H1 (cell line): ENCODE measurements around the gene PPP1CC. TPM values are rescaled to one million over a fixed set of nuclear protein-coding genes. Genes with fewer than 3 reads are reported as not detected.

Experiments used
- CTCF ChIA-PET: fragments of 300-600 bp; sonication (Branson Sonifier 250); formaldehyde crosslinking; loops from one replicate; lab custom pipeline; 2021; ENCODE audit not compliant: partially characterized antibody; lab: Charles Lee
- POLR2A ChIA-PET: fragments of 300-600 bp; sonication (Branson Sonifier 250); formaldehyde crosslinking; loops from one replicate; lab custom pipeline; 2021; ENCODE audit warnings: inconsistent platforms; ENCODE audit not compliant: partially characterized antibody; lab: Charles Lee
- DNase-seq, 2 experiments: peaks; one replicate each; pipeline versions ENCODE4 v3.0.0 to v3.0.0-alpha.2; 2010 to 2022; ENCODE audit warnings: low spot score in 2 of 2, low read depth in 1 of 2, mixed read lengths in 1 of 2
- FAIRE-seq: peaks from 2 replicates; lab custom pipeline; 2011; peaks lifted over from hg19 to GRCh38; lab: Jason Lieb, UNC
- H2AFZ ChIP-seq: 2 replicates; pipeline ENCODE4 v1.8.1; 2012; ENCODE audit warnings: low read length, inconsistent platforms
- H2AK5ac ChIP-seq: 2 replicates; pipeline ENCODE4 v1.6.1; 2013; ENCODE audit warnings: low read depth, low read length
- H2BK120ac ChIP-seq: replicated peaks from 2 replicates; pipeline ENCODE3; 2013; ENCODE audit warnings: low read depth, low read length, inconsistent platforms
- H2BK12ac ChIP-seq: 2 replicates; pipeline ENCODE4 v1.6.1; 2013; ENCODE audit warnings: low read depth, low read length
- H2BK15ac ChIP-seq: 2 replicates; pipeline ENCODE4 v1.6.1; 2013; ENCODE audit warnings: low read length
- H2BK20ac ChIP-seq: 2 replicates; pipeline ENCODE4 v1.6.1; 2013; ENCODE audit warnings: low read length
- H2BK5ac ChIP-seq: 2 replicates; pipeline ENCODE4 v1.6.1; 2013; ENCODE audit warnings: low read depth, low read length
- H3K14ac ChIP-seq: 2 replicates; pipeline ENCODE4 v1.6.1; 2013; ENCODE audit warnings: inconsistent platforms; ENCODE audit not compliant: insufficient read length
- H3K18ac ChIP-seq: 2 replicates; pipeline ENCODE4 v1.6.1; 2013; ENCODE audit warnings: low read length; ENCODE audit errors: extremely low read depth
- H3K23ac ChIP-seq: 2 replicates; pipeline ENCODE4 v1.6.1; 2013; ENCODE audit warnings: inconsistent platforms; ENCODE audit not compliant: insufficient read length
- H3K23me2 ChIP-seq: 2 replicates; pipeline ENCODE4 v1.6.1; 2013; ENCODE audit warnings: low read depth, low read length
- H3K27ac ChIP-seq: 2 replicates; pipeline ENCODE4 v1.6.1; 2011; ENCODE audit warnings: low read depth, low read length, inconsistent platforms
- H3K27me3 ChIP-seq, 4 experiments: replicated peaks in 1 of 4; 1 replicate in 1 of 4; 2 replicates in 3 of 4; pipeline versions ENCODE4 v1.6.1 to v1.8.1; 2011 to 2013; ENCODE audit warnings: low read length in 3 of 4, mild to moderate bottlenecking in 3 of 4, inconsistent platforms in 2 of 4, mixed read lengths in 2 of 4, moderate library complexity in 1 of 4; ENCODE audit not compliant: control insufficient read depth in 3 of 4, insufficient read depth in 3 of 4; ENCODE audit errors: extremely low read depth in 1 of 4
- H3K36me3 ChIP-seq, 4 experiments: 2 replicates each; pipeline versions ENCODE4 v1.6.1 to v1.8.1; 2011 to 2013; ENCODE audit warnings: mild to moderate bottlenecking in 4 of 4, low read length in 3 of 4, moderate library complexity in 2 of 4, control low read depth in 1 of 4, inconsistent platforms in 1 of 4; ENCODE audit not compliant: insufficient read depth in 4 of 4, control insufficient read depth in 2 of 4
- H3K4ac ChIP-seq: replicated peaks from 2 replicates; pipeline ENCODE3; 2013; ENCODE audit warnings: low read length, low read depth, mixed read lengths, inconsistent platforms; ENCODE audit not compliant: insufficient read length
- H3K4me1 ChIP-seq, 4 experiments: replicated peaks in 1 of 4; 1 replicate in 1 of 4; 2 replicates in 3 of 4; pipeline versions ENCODE4 v1.6.1 to v1.8.1; 2011 to 2013; ENCODE audit warnings: low read length in 3 of 4, inconsistent platforms in 2 of 4, mixed read lengths in 1 of 4; ENCODE audit not compliant: insufficient read depth in 4 of 4, control insufficient read depth in 3 of 4
- H3K4me2 ChIP-seq, 2 experiments: 2 replicates each; pipeline versions ENCODE4 v1.6.1 to v1.8.1; 2011 to 2013; ENCODE audit warnings: low read depth in 2 of 2, low read length in 2 of 2, control low read depth in 1 of 2, inconsistent platforms in 1 of 2, mild to moderate bottlenecking in 1 of 2; ENCODE audit not compliant: insufficient read depth in 1 of 2
- H3K4me3 ChIP-seq, 4 experiments: fragments of 200-600, 300-600 bp in 1 of 4; sonication (generic), shearing (Covaris generic), sonication (Bioruptor Twin) in 1 of 4; 2 replicates each; pipeline versions ENCODE4 v1.5.1 to v1.8.1; 2011 to 2016; ENCODE audit warnings: low read length in 4 of 4, low read depth in 3 of 4, control low read depth in 2 of 4, inconsistent platforms in 2 of 4, mild to moderate bottlenecking in 2 of 4, mixed read lengths in 1 of 4, moderate library complexity in 1 of 4; ENCODE audit not compliant: insufficient read depth in 2 of 4; ENCODE audit errors: extremely low read depth in 1 of 4
- H3K56ac ChIP-seq: replicated peaks from 2 replicates; pipeline ENCODE3; 2013; ENCODE audit warnings: low read depth, mild to moderate bottlenecking, mixed read lengths, low read length, inconsistent platforms; ENCODE audit not compliant: insufficient read length
- H3K79me1 ChIP-seq: 2 replicates; pipeline ENCODE4 v1.6.1; 2013; ENCODE audit warnings: low read depth, low read length, control low read depth
- H3K79me2 ChIP-seq, 2 experiments: 2 replicates each; pipeline versions ENCODE4 v1.6.1 to v1.8.1; 2012 to 2013; ENCODE audit warnings: low read length in 2 of 2, mild to moderate bottlenecking in 2 of 2, inconsistent platforms in 1 of 2; ENCODE audit not compliant: insufficient read depth in 2 of 2, control insufficient read depth in 1 of 2
- H3K9ac ChIP-seq, 4 experiments: replicated peaks in 1 of 4; 1 replicate in 1 of 4; 2 replicates in 3 of 4; pipeline versions ENCODE4 v1.6.1 to v1.8.1; 2011 to 2013; ENCODE audit warnings: low read depth in 3 of 4, low read length in 3 of 4, control low read depth in 2 of 4, mild to moderate bottlenecking in 2 of 4, moderate library complexity in 2 of 4, inconsistent platforms in 1 of 4; ENCODE audit errors: extremely low read depth in 1 of 4
- H3K9me3 ChIP-seq, 2 experiments: 2 replicates each; pipeline versions ENCODE4 v1.6.1 to v1.8.1; 2012 to 2013; ENCODE audit warnings: mild to moderate bottlenecking in 2 of 2, moderate library complexity in 2 of 2, control low read depth in 1 of 2, inconsistent platforms in 1 of 2, low read depth in 1 of 2, low read length in 1 of 2, mixed read lengths in 1 of 2; ENCODE audit not compliant: insufficient read depth in 2 of 2
- H4K20me1 ChIP-seq, 2 experiments: replicated peaks in 1 of 2; 2 replicates each; pipeline versions ENCODE3 to v1.8.1; 2011 to 2013; ENCODE audit warnings: inconsistent platforms in 2 of 2, low read length in 2 of 2, mild to moderate bottlenecking in 1 of 2; ENCODE audit not compliant: insufficient read depth in 2 of 2, control insufficient read depth in 1 of 2
- H4K5ac ChIP-seq: 2 replicates; pipeline ENCODE4 v1.6.1; 2013; ENCODE audit warnings: low read length, low read depth, mixed read lengths, inconsistent platforms; ENCODE audit not compliant: insufficient read length
- H4K8ac ChIP-seq: 2 replicates; pipeline ENCODE4 v1.8.0; 2013; ENCODE audit warnings: mild to moderate bottlenecking, moderate library complexity, low read length, inconsistent platforms; ENCODE audit not compliant: insufficient read depth; ENCODE audit errors: extremely low read depth
- H4K91ac ChIP-seq: replicated peaks from 2 replicates; pipeline ENCODE3; 2013; ENCODE audit warnings: low read length, mixed read lengths, inconsistent platforms; ENCODE audit not compliant: insufficient read length
- BCL11A ChIP-seq, 2 experiments: IDR thresholded peaks; one replicate each; pipeline ENCODE4 v1.6.1; 2011; ENCODE audit warnings: low read depth in 2 of 2, low read length in 2 of 2, mild to moderate bottlenecking in 2 of 2
- CHD1 ChIP-seq: IDR thresholded peaks from 2 replicates; pipeline ENCODE4 v1.6.1; 2012; ENCODE audit warnings: low read depth, low read length, improper control_type of control experiment
- CHD2 ChIP-seq: IDR thresholded peaks from 2 replicates; pipeline ENCODE4 v1.6.1; 2012; ENCODE audit warnings: low read length, improper control_type of control experiment
- E2F6 ChIP-seq: IDR thresholded peaks from 2 replicates; pipeline ENCODE4 v1.6.1; 2012; ENCODE audit warnings: inconsistent platforms
- FOSL1 ChIP-seq: IDR thresholded peaks from 2 replicates; pipeline ENCODE4 v1.6.1; 2011; ENCODE audit warnings: mild to moderate bottlenecking, low read depth, low read length, moderate library complexity; ENCODE audit not compliant: insufficient read depth
- HDAC6 ChIP-seq: IDR thresholded peaks from one replicate; pipeline ENCODE4 v1.7.1; 2012; ENCODE audit warnings: low read depth, mild to moderate bottlenecking, inconsistent platforms, low read length, moderate library complexity
- JUND ChIP-seq: IDR thresholded peaks from 2 replicates; pipeline ENCODE4 v1.6.1; 2011; ENCODE audit warnings: mild to moderate bottlenecking, improper control_type of control experiment, low read length
- PHF8 ChIP-seq: fragments of 200-600 bp; sonication (generic); conservative IDR thresholded peaks from 2 replicates; pipeline ENCODE4 v1.7.1; 2012; ENCODE audit warnings: low read depth, mild to moderate bottlenecking, inconsistent platforms, low read length, moderate library complexity
- POU5F1 ChIP-seq: IDR thresholded peaks from 2 replicates; pipeline ENCODE4 v1.6.1; 2011; ENCODE audit warnings: low read depth, mild to moderate bottlenecking, low read length, moderate library complexity
- RXRA ChIP-seq: IDR thresholded peaks from 2 replicates; pipeline ENCODE4 v1.6.1; 2011; ENCODE audit warnings: low read depth, mild to moderate bottlenecking, low read length, moderate library complexity; ENCODE audit not compliant: insufficient read depth
- SIX5 ChIP-seq: IDR thresholded peaks from 2 replicates; pipeline ENCODE4 v1.6.1; 2011; ENCODE audit warnings: mild to moderate bottlenecking, low read depth, low read length
- SRF ChIP-seq: IDR thresholded peaks from 2 replicates; pipeline ENCODE4 v1.6.1; 2011; ENCODE audit warnings: mild to moderate bottlenecking, low read depth, low read length, moderate library complexity
- TBP ChIP-seq: IDR thresholded peaks from 2 replicates; pipeline ENCODE4 v1.6.1; 2011; ENCODE audit warnings: low read depth, low read length, improper control_type of control experiment
- TCF12 ChIP-seq: IDR thresholded peaks from 2 replicates; pipeline ENCODE4 v1.6.1; 2011; ENCODE audit warnings: low read depth, mild to moderate bottlenecking, low read length
- WGBS, 2 experiments: shearing (Covaris generic) in 1 of 2; methylation state at CpG; one replicate each; pipeline versions ENCODE4 v1.1.6 to v1.1.7; 2013 to 2015; ENCODE audit warnings: low lambda C conversion rate in 2 of 2, mixed read lengths in 2 of 2, inconsistent platforms in 1 of 2, low coverage in 1 of 2, missing lambda C conversion rate in 1 of 2; ENCODE audit not compliant: insufficient replicate concordance in 2 of 2, insufficient coverage in 1 of 2, insufficient read length in 1 of 2; ENCODE audit errors: extremely low coverage in 1 of 2, missing lambda C conversion rate in 1 of 2; 5-methylcytosine and 5-hydroxymethylcytosine counted together
- polyA plus RNA-seq, 7 experiments: library from polyadenylated mRNA; depleted of rRNA in 3 of 7; stranded (reverse) in 5 of 7; unstranded in 2 of 7; fragments of >200 nt in 5 of 7; fragments of 200-250 nt in 2 of 7; gene quantifications; 1 replicate in 5 of 7; 2 replicates in 1 of 7; 4 replicates in 1 of 7; pipeline versions ENCODE4 v1.2.1 to v1.2.3, GENCODE V29; 2011 to 2013; ENCODE audit warnings: missing spikeins in 2 of 7, mixed read lengths in 2 of 7
- total RNA-seq: library from RNA; stranded (reverse); fragmentation: NEBNext Ultra II Directional; extraction: Animal tissue kit (Norgen Biotek cat#: 25700); gene quantifications from 2 replicates; pipeline ENCODE4 v1.2.1, GENCODE V29; 2021

Gene PPP1CC
- total and polyA plus RNA-seq, 2 of the 8 experiments (the other 6 are each of a cell fraction or from before 2014, with no cell fraction given), result 193 to 350 TPM

GRCh38 chr12:110677206-110677911, 65.3 kb downstream of the PPP1CC start:
- DNase-seq (no peak), FAIRE-seq (no peak)
- H2AFZ ChIP-seq, result no peak overlapping the region
- CTCF ChIA-PET, result interaction anchor here (1.0 kb wide), 1 partner anchor 28 kb away, joined by 4 read pairs; no protein-coding TSS in a partner anchor
- WGBS, 2 experiments, result 74% methylated on average over 5 of the region's 5 CpGs; no CpG with 5 or more reads in 1 of the 2 experiments
- no peak overlapping the region for H3K4me2 ChIP-seq
- no peak overlapping the region for H2BK12ac ChIP-seq
- no peak overlapping the region for H3K18ac ChIP-seq
- no peak overlapping the region for H2BK15ac ChIP-seq
- H3K4me1 ChIP-seq, result no peaks in the 10 kb centered on the region
- no peak overlapping the region for H3K4me3 ChIP-seq
- no peak overlapping the region for H4K8ac ChIP-seq
- no peak overlapping the region for H3K23ac ChIP-seq
- H3K27me3 ChIP-seq, result no peaks in the 10 kb centered on the region
- no peak overlapping the region for H2BK20ac ChIP-seq
- no peak overlapping the region for H2AK5ac ChIP-seq
- H4K5ac ChIP-seq, result no peak overlapping the region
- no peak overlapping the region for H4K91ac ChIP-seq
- POLR2A ChIA-PET, result no interaction called here
- no peaks in the 10 kb centered on the region for H3K36me3 ChIP-seq
- H3K23me2 ChIP-seq, result 0 out of 2 replicates have a peak, but pooled peaks cover 2% of the 10 kb centered on the region
- H2BK120ac ChIP-seq, result no peak overlapping the region
- no peak overlapping the region for H3K14ac ChIP-seq
- H3K56ac ChIP-seq, result no peak overlapping the region
- no peaks in the 10 kb centered on the region for H4K20me1 ChIP-seq
- H3K79me1 ChIP-seq, result no peaks in the 10 kb centered on the region; the same call in 1 of the 2 replicates
- no peak overlapping the region for H2BK5ac ChIP-seq
- no peak overlapping the region for H3K4ac ChIP-seq
- no peaks in the 10 kb centered on the region for H3K79me2 ChIP-seq
- no peak overlapping the region for H3K27ac ChIP-seq
- H3K9ac ChIP-seq, result no peak overlapping the region
- no peaks in the 10 kb centered on the region for H3K9me3 ChIP-seq
- TF ChIP-seq BCL11A (IDR thresholded peaks at IDR 0.05; ENCODE audit: low read depth in 2 of 2, low read length in 2 of 2) (no peak), TCF12 (no peak), HDAC6 (no peak), CHD2 (no peak), E2F6 (no peak), SRF (no peak), SIX5 (no peak), TBP (no peak), PHF8 (no peak), POU5F1 (no peak), JUND (no peak), FOSL1 (no peak), RXRA (no peak), CHD1 (no peak)
